Mucosa of descending colon (tissue), 3 donors: Measurements from ENCODE around the gene ZSCAN31. TPM values are rescaled to one million over a fixed set of nuclear protein-coding genes. Genes with fewer than 3 reads are reported as not detected.

Experiments used
- ATAC-seq: fragments of 200-7000 bp; cut with Tn5 transposase; one replicate; pipeline ENCODE4 v1.9.1; 2020; ENCODE audit warnings: mild to moderate bottlenecking, moderate library complexity
- DNase-seq, 3 donors: peaks; one replicate each; pipeline ENCODE4 v3.0.0-alpha.2; 2020
- H3K36me3 ChIP-seq: fragments of 200-600 bp; one replicate; pipeline ENCODE4 v1.8.0; 2021; ENCODE audit warnings: low read depth, mild to moderate bottlenecking
- H3K4me1 ChIP-seq: fragments of 200-600 bp; one replicate; pipeline ENCODE4 v1.8.0; 2021; ENCODE audit warnings: low read depth, mild to moderate bottlenecking
- H3K4me3 ChIP-seq: fragments of 200-600 bp; one replicate; pipeline ENCODE4 v1.8.0; 2021; ENCODE audit warnings: mild to moderate bottlenecking
- H3K9me3 ChIP-seq: fragments of 200-600 bp; one replicate; pipeline ENCODE4 v1.8.0; 2021; ENCODE audit warnings: mild to moderate bottlenecking
- CTCF ChIP-seq: fragments of 200-600 bp; IDR thresholded peaks from one replicate; pipeline ENCODE4 v1.8.0; 2022; ENCODE audit warnings: antibody characterized with exemption, mild to moderate bottlenecking
- intact Hi-C, 2 donors: fragments of 100-400 bp; cut with DNase I in 1 of 2; cut with micrococcal nuclease in 1 of 2; formaldehyde crosslinking; loops; one replicate each; pipeline versions ENCODE4 v1.11.0 to v1.11.1; 2022; cut with DNase I, micrococcal nuclease
- long read RNA-seq, 2 donors: library from polyadenylated mRNA; unstranded; transcript quantifications; one replicate each; pipeline ENCODE4 v2.0.0, GENCODE V29; 2019 to 2021
- total RNA-seq, 3 donors: library from RNA; stranded (reverse); fragmentation: NEBNext Ultra II Directional in 2 of 3; extraction: Animal tissue kit (Norgen Biotek cat#: 25700) in 2 of 3; gene quantifications; one replicate each; pipeline versions ENCODE4 v1.2.1 to v1.2.4, GENCODE V29; 2021 to 2023
- donor health status: DM: no; HTN: no; CAD: no; lungs with moderate emphysema.
- donor health status: DM: no; HTN: no; CAD: no.
- donor health status: DM: no; HTN: yes; CAD: no.

Gene ZSCAN31
- total RNA-seq, result 10 to 100 TPM in 1 of 3 donors, 1 to 10 TPM in 2; 6.3 to 20.5 (median 8.7) TPM
- long read RNA-seq, donor 1, partial matches to known transcripts, result 1 of 12 reads
- long read RNA-seq, donor 1, other reads (novel, unspliced or antisense), result 6 of 12 reads
- long read RNA-seq, donor 2, partial matches to known transcripts, result 0 of 2 reads
- long read RNA-seq, donor 2, other reads (novel, unspliced or antisense), result 1 of 2 reads

- no peaks in the 10 kb centered on the region for H3K36me3 ChIP-seq
- ATAC-seq (peak; percentile 94), DNase-seq (peak; percentile 91 to 97 (median 95))
- no peak for TF ChIP-seq CTCF
- peak within 1 kb of the TSS; percentile 56 for H3K4me3 ChIP-seq
- no peaks in the 10 kb centered on the region for H3K9me3 ChIP-seq
- H3K4me1 ChIP-seq, result peaks cover 18% of the 10 kb centered on the region
- intact Hi-C loops, result no loop called here
Observed at GRCh38 chr6:28335564-28336283, at the start of gene ZSCAN31. Gene ZSCAN31 (minus strand): TSS chr6:28336148. CDS start chr6:28329683, 6,465 bp downstream.

GRCh38 chr6:28384143-28384533 lies 48.2 kb upstream of the ZSCAN31 start:
- H3K4me3 ChIP-seq, result no peak overlapping the region
- no peaks in the 10 kb centered on the region for H3K36me3 ChIP-seq
- H3K4me1 ChIP-seq, result peaks cover 2% of the 10 kb centered on the region
- DNase-seq (no peak), ATAC-seq (no peak)
- H3K9me3 ChIP-seq, result no peaks in the 10 kb centered on the region
- TF ChIP-seq CTCF, result no peak
- intact Hi-C loops, result no loop called here

GRCh38 chr6:28383235-28384142 lies 47.5 kb upstream of the ZSCAN31 start:
- peak; percentile 100 for ATAC-seq
- H3K4me1 ChIP-seq, result peaks cover 2% of the 10 kb centered on the region
- H3K4me3 ChIP-seq, result no peak overlapping the region
- intact Hi-C loops, result no loop called here
- peaks cover 6% of the 10 kb centered on the region for H3K9me3 ChIP-seq
- peak; percentile 92 to 93 (median 92) for DNase-seq
- no peaks in the 10 kb centered on the region for H3K36me3 ChIP-seq
- no peak for TF ChIP-seq CTCF

- H3K4me1 ChIP-seq, result peaks cover 2% of the 10 kb centered on the region
- no peak for DNase-seq
- intact Hi-C loops, result no loop called here
- H3K9me3 ChIP-seq, result peaks cover 7% of the 10 kb centered on the region
- ATAC-seq, result no peak
- H3K4me3 ChIP-seq, result no peak overlapping the region
- no peak for TF ChIP-seq CTCF
- H3K36me3 ChIP-seq, result no peaks in the 10 kb centered on the region
Observed at GRCh38 chr6:28380381-28380780, 44.4 kb upstream of the ZSCAN31 start.

- Histone ChIP-seq H3K4me3 (no peak overlapping the region), H3K4me1 (peaks cover 2% of the 10 kb centered on the region), H3K9me3 (peaks cover 7% of the 10 kb centered on the region), H3K36me3 (no peaks in the 10 kb centered on the region)
- intact Hi-C loops, result no loop called here
- ATAC-seq (no peak), DNase-seq (no peak)
- no peak for TF ChIP-seq CTCF
Observed at GRCh38 chr6:28378644-28379043, 42.7 kb upstream of the ZSCAN31 start.
